NB4 (cell line): ENCODE data around the gene MAP2K4.

Experiments used
- DNase-seq: peaks from one replicate; pipeline ENCODE4 v3.0.0; 2010; ENCODE audit warnings: low read depth
- H3K4me3 ChIP-seq: one replicate; pipeline ENCODE4 v1.5.1; 2011; ENCODE audit warnings: mild to moderate bottlenecking, low read depth, low read length, moderate library complexity
- MYC ChIP-seq: IDR thresholded peaks from 2 replicates; pipeline ENCODE4 v1.6.1; 2011; ENCODE audit warnings: low read depth, low read length
- POLR2A ChIP-seq: IDR thresholded peaks from 2 replicates; pipeline ENCODE4 v1.6.1; 2011; ENCODE audit warnings: mild to moderate bottlenecking; ENCODE audit not compliant: insufficient read length; ENCODE audit errors: extremely low read depth
- TF ChIP-seq, protein P1 (sequence below): IDR thresholded peaks from one replicate; pipeline ENCODE4 v1.5.1; 2012; ENCODE audit warnings: low read depth, low read length
- TF ChIP-seq, protein P2 (sequence below): IDR thresholded peaks from 2 replicates; pipeline ENCODE4 v1.6.1; 2011; ENCODE audit warnings: low read depth, low read length

MAP2K4 gene

DNA sequence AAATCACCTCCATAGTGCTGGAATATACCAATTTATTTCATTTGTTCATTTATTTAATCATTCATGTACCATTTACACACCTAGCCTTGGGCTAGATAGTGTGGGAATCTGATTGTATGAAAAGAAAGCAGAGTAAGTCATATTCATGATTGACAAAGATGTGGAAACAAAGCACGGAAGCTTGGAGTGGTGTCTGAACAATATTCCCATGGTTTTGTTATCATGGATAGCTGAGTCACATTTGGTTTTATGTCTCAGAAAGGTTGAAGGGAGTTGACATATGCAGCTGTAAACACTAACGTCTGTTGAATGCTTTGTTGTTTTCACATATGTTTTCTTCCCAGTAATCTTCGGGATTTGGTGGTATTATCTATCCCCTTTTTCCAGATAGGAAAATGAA, 76.6 kb downstream of the MAP2K4 start:
- no peak overlapping the region for H3K4me3 ChIP-seq
- DNase-seq = no peak
- TF ChIP-seq, protein P1, sequence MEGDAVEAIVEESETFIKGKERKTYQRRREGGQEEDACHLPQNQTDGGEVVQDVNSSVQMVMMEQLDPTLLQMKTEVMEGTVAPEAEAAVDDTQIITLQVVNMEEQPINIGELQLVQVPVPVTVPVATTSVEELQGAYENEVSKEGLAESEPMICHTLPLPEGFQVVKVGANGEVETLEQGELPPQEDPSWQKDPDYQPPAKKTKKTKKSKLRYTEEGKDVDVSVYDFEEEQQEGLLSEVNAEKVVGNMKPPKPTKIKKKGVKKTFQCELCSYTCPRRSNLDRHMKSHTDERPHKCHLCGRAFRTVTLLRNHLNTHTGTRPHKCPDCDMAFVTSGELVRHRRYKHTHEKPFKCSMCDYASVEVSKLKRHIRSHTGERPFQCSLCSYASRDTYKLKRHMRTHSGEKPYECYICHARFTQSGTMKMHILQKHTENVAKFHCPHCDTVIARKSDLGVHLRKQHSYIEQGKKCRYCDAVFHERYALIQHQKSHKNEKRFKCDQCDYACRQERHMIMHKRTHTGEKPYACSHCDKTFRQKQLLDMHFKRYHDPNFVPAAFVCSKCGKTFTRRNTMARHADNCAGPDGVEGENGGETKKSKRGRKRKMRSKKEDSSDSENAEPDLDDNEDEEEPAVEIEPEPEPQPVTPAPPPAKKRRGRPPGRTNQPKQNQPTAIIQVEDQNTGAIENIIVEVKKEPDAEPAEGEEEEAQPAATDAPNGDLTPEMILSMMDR = no peak
- TF ChIP-seq POLR2A (no peak), MYC (no peak)
- TF ChIP-seq, protein P2, sequence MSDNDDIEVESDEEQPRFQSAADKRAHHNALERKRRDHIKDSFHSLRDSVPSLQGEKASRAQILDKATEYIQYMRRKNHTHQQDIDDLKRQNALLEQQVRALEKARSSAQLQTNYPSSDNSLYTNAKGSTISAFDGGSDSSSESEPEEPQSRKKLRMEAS = no peak

DNA sequence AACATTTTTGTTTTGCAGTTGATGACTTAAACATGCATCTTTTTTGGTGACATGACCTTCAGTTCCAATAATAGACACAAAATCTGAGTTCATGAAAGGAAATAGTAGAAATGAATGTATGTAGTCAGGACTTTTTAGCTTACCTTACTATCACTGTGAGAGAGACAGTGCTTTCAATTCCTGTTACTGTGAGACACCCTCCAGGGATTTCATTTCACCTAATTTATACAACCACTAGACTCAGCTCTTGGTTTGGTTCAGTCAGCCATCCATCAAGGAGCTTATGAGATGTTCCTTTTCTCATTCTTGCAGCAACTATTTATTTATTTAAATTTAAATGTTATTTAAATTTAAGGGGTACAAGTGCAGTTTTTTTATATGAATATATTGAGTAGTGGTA, 77.9 kb downstream of the MAP2K4 start:
- no peak for DNase-seq
- TF ChIP-seq MYC (no peak), POLR2A (no peak)
- TF ChIP-seq, protein P1 = no peak
- TF ChIP-seq, protein P2 = no peak
- H3K4me3 ChIP-seq = no peak overlapping the region

DNA sequence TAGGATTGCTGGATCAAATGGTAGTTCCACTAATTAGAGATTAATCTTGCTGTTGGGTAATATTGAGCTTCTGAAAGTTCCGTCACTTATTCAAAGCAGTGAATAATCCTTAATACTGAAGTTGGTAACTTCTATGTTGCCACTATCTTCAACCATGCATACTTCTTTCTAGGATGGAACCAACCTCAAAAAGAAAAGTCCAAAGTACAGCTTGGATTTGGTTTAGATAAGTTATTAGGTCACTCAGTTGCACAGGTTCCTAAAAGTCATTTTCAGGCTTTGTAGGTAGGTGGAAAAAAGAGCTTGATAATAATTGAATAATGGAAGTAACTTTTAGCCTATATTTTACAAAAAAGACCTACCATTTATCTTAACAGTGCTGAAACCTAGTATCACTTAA, 78.7 kb downstream of the MAP2K4 start:
- no peak for TF ChIP-seq POLR2A
- TF ChIP-seq, protein P1 = no peak
- TF ChIP-seq, protein P2 = no peak
- no peak for TF ChIP-seq MYC
- DNase-seq = no peak
- H3K4me3 ChIP-seq = no peak overlapping the region

DNA sequence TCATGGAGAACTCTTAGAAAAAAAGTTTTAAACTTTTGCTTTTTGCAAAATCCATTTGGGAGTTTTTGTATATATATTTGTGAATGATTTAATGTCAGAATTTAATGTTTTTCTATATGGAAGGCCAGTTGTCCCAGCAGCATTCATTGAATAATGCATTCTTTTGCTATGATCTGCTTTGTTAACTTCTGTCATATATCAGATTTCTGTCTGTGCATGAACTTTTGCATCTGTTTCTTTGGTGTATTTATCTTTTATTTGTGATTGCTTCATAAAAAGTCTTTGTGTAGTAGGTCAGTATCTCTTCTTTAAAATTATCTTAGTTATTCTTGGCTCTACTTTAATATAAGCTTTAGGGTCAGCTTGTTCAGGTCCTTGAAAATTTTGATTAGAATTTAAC, 84.2 kb downstream of the MAP2K4 start:
- no peak overlapping the region for H3K4me3 ChIP-seq
- DNase-seq = no peak
- TF ChIP-seq, protein P2 = no peak
- no peak for TF ChIP-seq MYC
- no peak for TF ChIP-seq POLR2A
- TF ChIP-seq, protein P1 = no peak

DNA sequence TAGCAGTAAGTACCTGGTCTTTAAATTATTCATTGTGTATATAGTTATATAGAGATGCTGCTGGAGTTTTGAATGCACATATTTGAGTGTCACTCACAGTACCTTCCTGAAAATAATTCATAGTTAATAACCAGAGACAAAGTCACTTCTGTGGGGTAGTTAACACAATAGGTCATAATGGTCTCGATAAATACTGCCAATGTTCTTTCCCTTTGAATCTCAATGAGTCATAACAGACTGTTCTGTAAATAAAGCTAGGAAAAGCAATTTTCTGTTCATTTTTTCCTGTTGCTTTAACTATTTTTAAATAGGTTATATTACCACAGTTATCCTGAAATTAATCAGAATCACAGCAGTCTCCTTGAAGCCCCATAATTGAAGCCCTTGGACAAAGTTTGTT, 87.2 kb downstream of the MAP2K4 start:
- no peak overlapping the region for H3K4me3 ChIP-seq
- no peak for DNase-seq
- TF ChIP-seq MYC = no peak
- TF ChIP-seq, protein P1 = no peak
- no peak for TF ChIP-seq POLR2A
- TF ChIP-seq, protein P2 = no peak

DNA sequence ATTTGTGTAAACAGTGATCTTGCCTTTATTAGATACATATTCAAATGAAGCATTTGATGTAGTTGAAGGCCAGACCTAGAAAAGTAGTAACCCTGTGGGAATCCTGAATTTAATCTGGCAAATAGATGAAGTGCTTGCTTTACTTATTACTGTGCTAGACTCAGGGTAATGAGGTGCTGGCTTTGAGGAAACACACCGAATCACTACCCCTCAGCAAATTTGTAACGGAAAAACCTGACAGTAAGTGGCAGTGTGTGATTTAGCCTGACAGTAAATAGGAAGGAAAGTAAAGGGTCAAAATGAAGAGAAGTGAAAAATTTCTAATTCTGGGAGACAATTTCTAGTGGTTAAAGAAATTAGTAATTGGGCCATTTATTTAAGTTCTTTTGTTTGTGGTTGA, 90.2 kb downstream of the MAP2K4 start:
- TF ChIP-seq POLR2A (no peak), MYC (no peak)
- TF ChIP-seq, protein P2 = no peak
- TF ChIP-seq, protein P1 = no peak
- no peak overlapping the region for H3K4me3 ChIP-seq
- no peak for DNase-seq
